Stimulated activated memory B cell treated with anti-CD40 and anti-IgM and Interleukin-4, amounts not matched to agents 10 μg/mL and 1 μg/mL and 100 μg/mL, for 72 hours (primary cell): ENCODE results near the gene PDCD4.

Experiments
- ATAC-seq: fragments of 150-1000 bp; cut with Tn5 transposase; 2 replicates; pipeline ENCODE4 v1.10.0; 2021
- H3K27ac Mint-ChIP-seq: one replicate; pipeline ENCODE4 v1.8.0; 2022; ENCODE audit warnings: mild to moderate bottlenecking, mixed read lengths
- H3K27me3 Mint-ChIP-seq: one replicate; pipeline ENCODE4 v1.8.0; 2022; ENCODE audit warnings: mixed read lengths
- H3K36me3 Mint-ChIP-seq: one replicate; pipeline ENCODE4 v1.8.0; 2022; ENCODE audit warnings: mixed read lengths
- H3K4me1 Mint-ChIP-seq: one replicate; pipeline ENCODE4 v1.8.0; 2022; ENCODE audit warnings: mixed read lengths
- H3K4me3 Mint-ChIP-seq: one replicate; pipeline ENCODE4 v1.8.0; 2022; ENCODE audit warnings: mild to moderate bottlenecking, moderate library complexity, mixed read lengths
- H3K9me3 Mint-ChIP-seq: one replicate; pipeline ENCODE4 v1.8.0; 2022; ENCODE audit warnings: mixed read lengths

Gene PDCD4

DNA sequence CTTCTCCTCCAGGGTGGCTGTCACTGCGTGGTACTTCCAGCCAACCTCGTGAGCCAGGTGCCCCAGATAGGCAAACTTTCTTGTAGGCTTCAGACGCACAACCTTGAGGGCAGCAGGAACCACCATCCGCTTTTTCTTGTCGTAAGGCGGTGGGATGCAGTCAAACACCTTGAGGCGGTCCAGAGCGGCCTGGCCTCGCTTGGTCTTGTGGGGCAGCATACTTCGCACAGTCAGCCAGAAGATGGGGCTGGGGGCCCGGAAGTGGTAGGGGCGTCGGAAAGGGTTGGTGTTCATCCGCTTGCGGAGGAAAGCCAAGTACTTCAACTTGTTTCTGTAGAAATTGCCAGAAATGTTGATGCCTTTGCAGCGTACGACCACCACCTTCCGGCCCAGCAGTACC is 65.0 kb downstream of the PDCD4 start:
- no peak overlapping the region for H3K27ac Mint-ChIP-seq
- H3K36me3 Mint-ChIP-seq, result peaks cover 31% of the 10 kb centered on the region
- H3K4me1 Mint-ChIP-seq, result peaks cover 30% of the 10 kb centered on the region
- H3K4me3 Mint-ChIP-seq, result no peak overlapping the region
- no peaks in the 10 kb centered on the region for H3K27me3 Mint-ChIP-seq
- no peaks in the 10 kb centered on the region for H3K9me3 Mint-ChIP-seq
- no peak for ATAC-seq

DNA sequence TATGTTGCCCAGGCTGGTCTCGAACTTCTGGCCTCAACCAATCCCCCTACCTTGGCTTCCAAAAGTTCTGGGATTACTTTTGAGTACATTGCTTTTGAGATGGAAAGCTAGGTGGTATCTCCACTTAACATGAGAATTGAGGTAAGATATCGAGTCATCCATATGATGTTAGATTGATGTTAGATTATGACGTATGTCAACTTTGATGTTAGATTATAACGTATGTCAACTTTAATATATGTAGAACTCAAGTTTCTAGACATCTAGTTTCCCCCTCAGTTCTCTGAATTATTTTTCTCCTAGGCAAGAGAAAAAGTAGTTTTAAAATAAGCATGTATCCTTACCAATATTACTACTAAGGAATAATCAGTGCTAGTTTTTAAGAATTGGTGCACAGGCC is 67.7 kb downstream of the PDCD4 start:
- peaks cover 42% of the 10 kb centered on the region for H3K4me1 Mint-ChIP-seq
- no peak for ATAC-seq
- peaks cover 53% of the 10 kb centered on the region for H3K36me3 Mint-ChIP-seq
- no peak overlapping the region for H3K27ac Mint-ChIP-seq
- no peaks in the 10 kb centered on the region for H3K9me3 Mint-ChIP-seq
- no peaks in the 10 kb centered on the region for H3K27me3 Mint-ChIP-seq
- no peak overlapping the region for H3K4me3 Mint-ChIP-seq

DNA sequence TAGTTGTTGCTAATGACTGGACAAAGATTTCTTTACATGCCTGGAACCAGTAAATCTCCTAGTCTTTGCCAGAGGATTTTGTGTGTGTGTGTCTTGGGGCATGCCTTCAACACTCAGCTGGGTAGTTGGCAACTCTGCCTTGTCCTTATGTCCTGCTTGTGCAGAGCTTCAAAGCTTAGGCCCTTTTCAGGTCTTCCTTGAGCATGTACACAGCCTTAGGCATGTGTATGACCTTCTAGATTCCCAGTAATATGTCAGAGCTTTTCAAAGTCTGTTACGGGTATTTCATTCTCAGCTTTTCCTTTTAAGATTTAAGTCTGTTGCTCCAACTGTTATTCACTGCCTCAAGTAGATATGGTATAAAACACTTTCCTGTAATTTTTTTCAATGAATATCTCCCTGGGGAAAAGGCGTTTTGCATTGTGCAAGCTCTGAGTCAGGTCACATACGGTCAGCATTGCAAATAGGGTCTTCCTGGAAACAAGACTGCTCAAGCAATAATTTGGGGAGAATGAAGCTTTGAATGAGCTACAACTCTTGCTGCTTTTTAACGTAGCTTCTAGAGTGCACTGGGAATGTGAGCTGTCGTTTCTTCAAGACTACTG is 73.2 kb downstream of the PDCD4 start:
- Mint-ChIP-seq H3K4me1 (peaks cover 76% of the 10 kb centered on the region), H3K27me3 (no peaks in the 10 kb centered on the region), H3K36me3 (peaks cover 78% of the 10 kb centered on the region), H3K27ac (no peak overlapping the region), H3K4me3 (no peak overlapping the region), H3K9me3 (no peaks in the 10 kb centered on the region)
- no peak for ATAC-seq

DNA sequence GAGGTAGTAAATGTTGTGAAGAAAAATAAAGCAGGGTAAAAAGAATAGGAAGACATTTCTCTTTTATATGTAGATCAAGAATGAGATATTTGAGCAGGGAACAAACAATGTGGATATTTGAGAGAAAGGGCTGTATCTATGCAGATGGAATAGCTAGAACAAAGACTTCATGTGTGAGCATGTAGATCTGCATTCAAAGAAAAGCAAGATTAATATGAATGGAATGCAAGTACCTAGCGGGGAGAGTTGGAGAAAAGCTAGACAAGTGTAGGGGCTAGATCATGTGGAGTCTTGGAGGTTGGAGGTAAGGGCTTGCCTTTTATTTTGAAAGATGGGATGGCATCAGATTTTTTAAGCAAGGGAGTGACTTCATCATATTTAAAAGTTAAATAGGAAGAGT is 74.8 kb downstream of the PDCD4 start:
- H3K4me3 Mint-ChIP-seq, result no peak overlapping the region
- H3K27me3 Mint-ChIP-seq, result no peaks in the 10 kb centered on the region
- peaks cover 80% of the 10 kb centered on the region for H3K4me1 Mint-ChIP-seq
- H3K27ac Mint-ChIP-seq, result no peak overlapping the region
- no peak for ATAC-seq
- H3K9me3 Mint-ChIP-seq, result no peaks in the 10 kb centered on the region
- peaks cover 79% of the 10 kb centered on the region for H3K36me3 Mint-ChIP-seq

DNA sequence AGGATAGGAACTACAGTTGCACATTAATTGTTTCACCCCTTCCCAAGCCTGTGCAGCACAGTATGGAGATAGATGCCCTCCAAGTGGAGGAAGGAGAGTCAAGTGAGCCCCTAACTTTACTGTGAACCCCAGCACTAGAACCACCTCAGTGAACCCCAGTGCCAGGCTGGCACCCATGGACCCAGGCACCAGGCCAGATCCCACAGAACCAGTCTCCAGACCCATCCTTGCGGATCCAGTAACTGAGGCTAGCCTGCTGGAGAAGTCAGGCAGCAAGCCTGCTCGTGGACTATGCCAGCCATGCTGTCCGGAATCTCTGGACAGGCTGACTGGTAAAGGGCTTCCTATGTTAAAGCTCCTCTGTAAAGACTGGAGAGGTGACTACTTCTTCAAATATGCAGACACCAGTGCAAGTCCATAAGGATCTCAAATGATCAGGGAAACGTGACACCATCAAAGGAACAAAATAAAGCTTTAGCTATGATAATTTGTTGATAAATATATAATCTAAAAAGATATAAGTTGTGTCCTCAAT is 75.4 kb downstream of the PDCD4 start:
- peaks cover 80% of the 10 kb centered on the region for H3K4me1 Mint-ChIP-seq
- no peak overlapping the region for H3K27ac Mint-ChIP-seq

More for the DNA sequence above, 75.4 kb downstream of the PDCD4 start:
- no peaks in the 10 kb centered on the region for H3K27me3 Mint-ChIP-seq
- H3K36me3 Mint-ChIP-seq, result peaks cover 84% of the 10 kb centered on the region
- no peak for ATAC-seq
- H3K9me3 Mint-ChIP-seq, result no peaks in the 10 kb centered on the region
- H3K4me3 Mint-ChIP-seq, result no peak overlapping the region
